Neural progenitor cell (in vitro differentiated cells): ENCODE measurements around the gene PRMT5. TPM values are rescaled to one million over a fixed set of nuclear protein-coding genes. Genes with fewer than 3 reads are reported as not detected.
A peak's percentile ranks its signal among the peaks of the same experiment; 100 is the strongest.

Source experiments
- DNase-seq: peaks from one replicate; pipeline ENCODE4 v3.0.0-alpha.2; 2016; ENCODE audit warnings: low spot score
- H2AFZ ChIP-seq: fragments of 200-600 bp; sonication (generic); replicated peaks from 2 replicates; pipeline ENCODE4 v1.6.1; 2016; ENCODE audit warnings: antibody characterized with exemption
- H3F3A ChIP-seq: fragments of 200-600 bp; sonication (generic); 2 replicates; pipeline ENCODE4 v1.6.1; 2016; ENCODE audit warnings: antibody characterized with exemption, low read depth
- H3K27ac ChIP-seq: fragments of 200-600 bp; sonication (generic); 2 replicates; pipeline ENCODE4 v1.5.1; 2016; ENCODE audit warnings: mild to moderate bottlenecking
- H3K27me3 ChIP-seq: fragments of 200-600 bp; sonication (generic); 2 replicates; pipeline ENCODE4 v1.6.1; 2016; ENCODE audit warnings: mild to moderate bottlenecking, moderate library complexity
- H3K36me3 ChIP-seq: fragments of 200-600 bp; sonication (generic); 2 replicates; pipeline ENCODE4 v1.5.1; 2016
- H3K4me1 ChIP-seq: fragments of 200-600 bp; sonication (generic); 2 replicates; pipeline ENCODE4 v1.6.1; 2016; ENCODE audit warnings: mixed run types
- H3K4me2 ChIP-seq: fragments of 200-600 bp; sonication (generic); 2 replicates; pipeline ENCODE4 v1.6.1; 2016
- H3K4me3 ChIP-seq: fragments of 200-600 bp; sonication (generic); 2 replicates; pipeline ENCODE4 v1.5.1; 2016
- H3K79me2 ChIP-seq: fragments of 200-600 bp; sonication (generic); 2 replicates; pipeline ENCODE4 v1.6.1; 2016; ENCODE audit warnings: low read depth
- H3K9ac ChIP-seq: fragments of 200-600 bp; sonication (generic); 2 replicates; pipeline ENCODE4 v1.6.1; 2016
- H3K9me3 ChIP-seq: fragments of 200-600 bp; sonication (generic); 2 replicates; pipeline ENCODE4 v1.5.1; 2016; ENCODE audit warnings: low read depth
- H4K20me1 ChIP-seq: fragments of 200-600 bp; sonication (generic); 2 replicates; pipeline ENCODE4 v1.6.1; 2016; ENCODE audit warnings: low read depth
- H3K27ac Mint-ChIP-seq: 3 replicates; pipeline ENCODE4 v1.8.0; 2021; ENCODE audit warnings: mixed read lengths
- H3K27me3 Mint-ChIP-seq: 2 replicates; pipeline ENCODE4 v1.8.0; 2022; ENCODE audit warnings: low read depth, mild to moderate bottlenecking, inconsistent platforms, moderate library complexity, mixed read lengths; ENCODE audit not compliant: insufficient read depth
- H3K36me3 Mint-ChIP-seq: 3 replicates; pipeline ENCODE4 v1.8.0; 2021; ENCODE audit warnings: mixed read lengths
- H3K4me1 Mint-ChIP-seq: 3 replicates; pipeline ENCODE4 v1.8.0; 2021; ENCODE audit warnings: mixed read lengths
- H3K4me3 Mint-ChIP-seq: 3 replicates; pipeline ENCODE4 v1.8.0; 2021; ENCODE audit warnings: mild to moderate bottlenecking, moderate library complexity, mixed read lengths
- H3K9me3 Mint-ChIP-seq: 3 replicates; pipeline ENCODE4 v1.8.0; 2020; ENCODE audit warnings: mixed read lengths
- CTCF ChIP-seq: fragments of 200-600 bp; sonication (generic); IDR thresholded peaks from 2 replicates; pipeline ENCODE4 v1.5.1; 2017; ENCODE audit warnings: antibody characterized with exemption, mild to moderate bottlenecking
- EZH2 ChIP-seq: fragments of 200-600 bp; sonication (generic); IDR thresholded peaks from 2 replicates; pipeline ENCODE4 v1.6.1; 2017; ENCODE audit warnings: antibody characterized with exemption, mild to moderate bottlenecking, moderate library complexity
- EZH2phosphoT487 ChIP-seq: fragments of 200-600 bp; sonication (generic); IDR thresholded peaks from 2 replicates; pipeline ENCODE4 v1.6.1; 2017; ENCODE audit warnings: antibody characterized with exemption
- total RNA-seq: library from RNA; depleted of rRNA; stranded (reverse); fragments of >200 nt; gene quantifications from 2 replicates; pipeline ENCODE4 v1.2.3, GENCODE V29; 2015; ENCODE audit warnings: low replicate concordance

PRMT5 gene
- 54.6 and 97.6 TPM in 2 replicates for total RNA-seq

- peaks cover 12% of the 10 kb centered on the region for H3K4me1 ChIP-seq
- no peaks in the 10 kb centered on the region for H3K36me3 ChIP-seq
- peaks cover 27% of the 10 kb centered on the region for H3K79me2 ChIP-seq
- Mint-ChIP-seq H3K4me3 (no peak within 1 kb of the TSS), H3K36me3 (peaks cover 18% of the 10 kb centered on the region), H3K9me3 (no peaks in the 10 kb centered on the region), H3K27ac (no peak within 1 kb of the TSS), H3K4me1 (peaks cover 19% of the 10 kb centered on the region), H3K27me3 (peaks cover 6% of the 10 kb centered on the region)
- H3K4me3 ChIP-seq, result peak within 1 kb of the TSS; percentile 90
- H3K27me3 ChIP-seq, result no peaks in the 10 kb centered on the region
- H3F3A ChIP-seq, result peaks cover 34% of the 10 kb centered on the region
- H3K9me3 ChIP-seq, result no peaks in the 10 kb centered on the region
- TF ChIP-seq EZH2, result no peak
- DNase-seq, result peak; percentile 99
- H3K9ac ChIP-seq, result peak within 1 kb of the TSS; percentile 78
- peak within 1 kb of the TSS; percentile 57 for H3K27ac ChIP-seq
- H4K20me1 ChIP-seq, result no peaks in the 10 kb centered on the region
- peak within 1 kb of the TSS; percentile 81 for H2AFZ ChIP-seq
- H3K4me2 ChIP-seq, result peak within 1 kb of the TSS; percentile 96
Observed at GRCh38 chr14:22929104-22929960, at the start of gene PRMT5. TSS of gene PRMT5 (minus strand) at chr14:22929376. CDS start at chr14:22929361, 15 bp downstream.

GRCh38 chr14:22978487-22978837 lies 49.3 kb upstream of the PRMT5 start:
- peak overlapping the region; percentile 98 for H3K27ac Mint-ChIP-seq
- peaks cover 44% of the 10 kb centered on the region for H3K36me3 Mint-ChIP-seq
- peaks cover 19% of the 10 kb centered on the region for H3K27me3 Mint-ChIP-seq
- no peak overlapping the region for H2AFZ ChIP-seq
- H3K4me3 ChIP-seq, result peak overlapping the region; percentile 88
- H3K36me3 ChIP-seq, result no peaks in the 10 kb centered on the region
- H3K9ac ChIP-seq, result no peak overlapping the region
- no peaks in the 10 kb centered on the region for H3K9me3 Mint-ChIP-seq
- H3F3A ChIP-seq, result peaks cover 78% of the 10 kb centered on the region
- TF ChIP-seq EZH2phosphoT487, result no peak
- TF ChIP-seq CTCF, result no peak
- no peak for TF ChIP-seq EZH2
- H3K4me1 ChIP-seq, result peaks cover 51% of the 10 kb centered on the region
- peak overlapping the region; percentile 99 for H3K27ac ChIP-seq
- H3K9me3 ChIP-seq, result no peaks in the 10 kb centered on the region
- peaks cover 61% of the 10 kb centered on the region for H3K4me1 Mint-ChIP-seq
- peaks cover 94% of the 10 kb centered on the region for H3K79me2 ChIP-seq
- H3K4me3 Mint-ChIP-seq, result peak overlapping the region; percentile 90
- no peak for DNase-seq
- H3K4me2 ChIP-seq, result peak overlapping the region; percentile 92
- peaks cover 74% of the 10 kb centered on the region for H4K20me1 ChIP-seq
- H3K27me3 ChIP-seq, result no peaks in the 10 kb centered on the region

GRCh38 chr14:22977684-22978486 lies 48.7 kb upstream of the PRMT5 start:
- H3K4me3 ChIP-seq, result peak overlapping the region; percentile 88
- Mint-ChIP-seq H3K4me3 (peak overlapping the region; percentile 90), H3K27ac (peak overlapping the region; percentile 98), H3K9me3 (no peaks in the 10 kb centered on the region), H3K4me1 (peaks cover 61% of the 10 kb centered on the region), H3K36me3 (peaks cover 47% of the 10 kb centered on the region), H3K27me3 (peaks cover 19% of the 10 kb centered on the region)
- peaks cover 94% of the 10 kb centered on the region for H3K79me2 ChIP-seq
- no peaks in the 10 kb centered on the region for H3K9me3 ChIP-seq
- H3F3A ChIP-seq, result peaks cover 77% of the 10 kb centered on the region
- peaks cover 79% of the 10 kb centered on the region for H4K20me1 ChIP-seq
- TF ChIP-seq EZH2 (no peak), EZH2phosphoT487 (no peak), CTCF (no peak)
- no peak overlapping the region for H3K9ac ChIP-seq
- no peaks in the 10 kb centered on the region for H3K27me3 ChIP-seq
- H3K4me2 ChIP-seq, result peak overlapping the region; percentile 92
- H3K36me3 ChIP-seq, result peaks cover 2% of the 10 kb centered on the region
- H2AFZ ChIP-seq, result no peak overlapping the region
- peak overlapping the region; percentile 99 for H3K27ac ChIP-seq
- H3K4me1 ChIP-seq, result peaks cover 51% of the 10 kb centered on the region
- peak; percentile 97 for DNase-seq
